ENCODE results near the gene DDX49.

DNA sequence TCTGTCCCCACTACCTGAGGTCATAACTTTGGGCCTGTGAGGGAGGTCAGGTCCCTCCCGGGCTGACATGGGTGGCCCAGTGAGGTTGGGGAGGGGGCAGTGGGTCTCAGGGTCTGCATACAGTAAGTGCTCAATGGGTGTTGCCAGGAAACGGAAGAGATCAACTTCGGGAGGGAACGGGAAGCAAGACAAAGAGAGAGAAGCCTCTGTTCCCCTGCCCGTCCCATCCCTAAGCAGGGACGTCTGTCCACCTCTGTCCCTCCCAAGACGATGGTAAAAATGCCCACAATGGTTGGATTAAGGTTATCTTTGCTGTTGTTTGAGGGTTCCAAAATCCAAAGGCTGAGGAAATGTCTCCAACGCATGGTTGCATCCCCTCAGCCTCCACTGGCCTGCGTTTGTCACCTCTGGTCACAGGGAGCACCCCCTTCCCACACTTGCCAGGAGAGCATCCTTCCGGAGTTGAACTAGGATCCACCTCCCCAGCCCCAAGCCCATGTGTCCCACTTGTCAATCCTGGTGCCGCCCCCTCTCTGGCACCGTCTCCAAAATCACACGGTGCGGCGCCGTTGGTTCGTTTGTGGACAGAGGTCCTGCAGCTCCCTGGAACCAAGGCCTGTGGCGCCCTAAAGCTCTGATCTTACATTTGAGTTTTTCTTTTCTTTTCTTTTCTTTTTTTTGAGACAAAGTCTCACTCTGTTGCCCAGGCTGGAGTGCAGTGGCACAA lies 22.3 kb downstream of the DDX49 start:
- no peak for TF ChIP-seq POLR2A (IDR thresholded peaks at IDR 0.05)
- TF ChIP-seq, protein P1, sequence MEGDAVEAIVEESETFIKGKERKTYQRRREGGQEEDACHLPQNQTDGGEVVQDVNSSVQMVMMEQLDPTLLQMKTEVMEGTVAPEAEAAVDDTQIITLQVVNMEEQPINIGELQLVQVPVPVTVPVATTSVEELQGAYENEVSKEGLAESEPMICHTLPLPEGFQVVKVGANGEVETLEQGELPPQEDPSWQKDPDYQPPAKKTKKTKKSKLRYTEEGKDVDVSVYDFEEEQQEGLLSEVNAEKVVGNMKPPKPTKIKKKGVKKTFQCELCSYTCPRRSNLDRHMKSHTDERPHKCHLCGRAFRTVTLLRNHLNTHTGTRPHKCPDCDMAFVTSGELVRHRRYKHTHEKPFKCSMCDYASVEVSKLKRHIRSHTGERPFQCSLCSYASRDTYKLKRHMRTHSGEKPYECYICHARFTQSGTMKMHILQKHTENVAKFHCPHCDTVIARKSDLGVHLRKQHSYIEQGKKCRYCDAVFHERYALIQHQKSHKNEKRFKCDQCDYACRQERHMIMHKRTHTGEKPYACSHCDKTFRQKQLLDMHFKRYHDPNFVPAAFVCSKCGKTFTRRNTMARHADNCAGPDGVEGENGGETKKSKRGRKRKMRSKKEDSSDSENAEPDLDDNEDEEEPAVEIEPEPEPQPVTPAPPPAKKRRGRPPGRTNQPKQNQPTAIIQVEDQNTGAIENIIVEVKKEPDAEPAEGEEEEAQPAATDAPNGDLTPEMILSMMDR (IDR thresholded peaks at IDR 0.05), result peak in 1 of 12 donors; percentile 6
